ENCODE measurements around the gene CRNN. TPM values are rescaled to one million over a fixed set of nuclear protein-coding genes. Genes with fewer than 3 reads are reported as not detected.

CRNN gene
- not detected in 2 replicates for total RNA-seq

GRCh38 chr1:152413909-152414308 is at the start of gene CRNN:
TSS of gene CRNN (minus strand) at chr1:152414263. CDS start at chr1:152412233, 2,030 bp downstream.
- Histone ChIP-seq H3K27me3 (ENCODE audit: control insufficient read depth, insufficient read depth, low read length) (no peaks in the 10 kb centered on the region), H3K4me3 (ENCODE audit: low read depth, low read length) (no peak within 1 kb of the TSS), H3K36me3 (ENCODE audit: control insufficient read depth, insufficient read depth, low read length) (no peaks in the 10 kb centered on the region)
- TF ChIP-seq, protein P1, sequence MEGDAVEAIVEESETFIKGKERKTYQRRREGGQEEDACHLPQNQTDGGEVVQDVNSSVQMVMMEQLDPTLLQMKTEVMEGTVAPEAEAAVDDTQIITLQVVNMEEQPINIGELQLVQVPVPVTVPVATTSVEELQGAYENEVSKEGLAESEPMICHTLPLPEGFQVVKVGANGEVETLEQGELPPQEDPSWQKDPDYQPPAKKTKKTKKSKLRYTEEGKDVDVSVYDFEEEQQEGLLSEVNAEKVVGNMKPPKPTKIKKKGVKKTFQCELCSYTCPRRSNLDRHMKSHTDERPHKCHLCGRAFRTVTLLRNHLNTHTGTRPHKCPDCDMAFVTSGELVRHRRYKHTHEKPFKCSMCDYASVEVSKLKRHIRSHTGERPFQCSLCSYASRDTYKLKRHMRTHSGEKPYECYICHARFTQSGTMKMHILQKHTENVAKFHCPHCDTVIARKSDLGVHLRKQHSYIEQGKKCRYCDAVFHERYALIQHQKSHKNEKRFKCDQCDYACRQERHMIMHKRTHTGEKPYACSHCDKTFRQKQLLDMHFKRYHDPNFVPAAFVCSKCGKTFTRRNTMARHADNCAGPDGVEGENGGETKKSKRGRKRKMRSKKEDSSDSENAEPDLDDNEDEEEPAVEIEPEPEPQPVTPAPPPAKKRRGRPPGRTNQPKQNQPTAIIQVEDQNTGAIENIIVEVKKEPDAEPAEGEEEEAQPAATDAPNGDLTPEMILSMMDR (IDR thresholded peaks at IDR 0.05; ENCODE audit: insufficient read depth, low read length, poor library complexity, severe bottlenecking), result no peak
- DNase-seq (ENCODE audit: low read depth), result no peak

DNA sequence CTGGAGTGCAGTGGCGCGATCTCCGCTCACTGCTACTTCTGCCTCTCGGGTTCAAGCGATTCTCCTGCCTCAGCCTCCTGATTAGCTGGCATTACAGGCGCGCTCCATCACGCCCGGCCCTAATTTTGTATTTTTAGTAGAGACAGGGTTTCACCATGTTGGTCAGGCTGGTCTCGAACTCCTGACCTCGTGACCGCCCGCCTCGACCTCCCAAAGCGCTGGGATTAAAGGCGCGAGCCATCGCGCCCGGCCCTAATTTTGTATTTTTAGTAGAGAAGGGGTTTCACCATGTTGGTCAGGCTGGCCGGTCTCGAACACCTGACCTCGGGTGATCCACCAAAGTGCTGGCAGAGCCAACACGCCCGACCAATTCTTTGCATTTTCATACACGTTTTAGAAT is 48.6 kb upstream of the CRNN start:
- H3K4me3 ChIP-seq (ENCODE audit: low read depth, low read length), result no peak overlapping the region
- no peaks in the 10 kb centered on the region for H3K27me3 ChIP-seq (ENCODE audit: control insufficient read depth, insufficient read depth, low read length)
- TF ChIP-seq, protein P1 (IDR thresholded peaks at IDR 0.05; ENCODE audit: insufficient read depth, low read length, poor library complexity, severe bottlenecking), result no peak
- DNase-seq (ENCODE audit: low read depth), result no peak
- H3K36me3 ChIP-seq (ENCODE audit: control insufficient read depth, insufficient read depth, low read length), result no peaks in the 10 kb centered on the region

DNA sequence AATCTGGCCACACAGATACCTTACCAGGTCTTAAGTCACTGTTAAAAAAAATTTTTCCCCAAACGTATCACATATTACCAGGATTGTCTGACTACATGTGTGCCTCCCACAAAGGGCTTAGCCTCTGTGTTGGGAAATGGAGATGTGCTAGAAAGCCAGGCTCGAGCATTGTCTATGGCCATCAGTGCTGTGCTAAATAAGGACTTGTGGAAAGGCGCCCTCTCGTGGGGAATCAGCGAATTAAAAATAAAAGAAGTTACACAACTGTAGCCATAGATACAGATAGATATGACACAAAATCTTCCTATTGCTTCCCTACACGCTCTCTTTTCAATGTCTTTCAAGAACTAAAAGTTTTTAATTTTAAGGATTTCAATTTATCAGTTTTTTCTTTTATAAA is 47.5 kb upstream of the CRNN start:
- TF ChIP-seq, protein P1 (IDR thresholded peaks at IDR 0.05; ENCODE audit: insufficient read depth, low read length, poor library complexity, severe bottlenecking), result peak; percentile 59
- H3K4me3 ChIP-seq (ENCODE audit: low read depth, low read length), result no peak overlapping the region
- no peak for DNase-seq (ENCODE audit: low read depth)
- no peaks in the 10 kb centered on the region for H3K27me3 ChIP-seq (ENCODE audit: control insufficient read depth, insufficient read depth, low read length)
- H3K36me3 ChIP-seq (ENCODE audit: control insufficient read depth, insufficient read depth, low read length), result no peaks in the 10 kb centered on the region

GRCh38 chr1:152460529-152460899 is 46.5 kb upstream of the CRNN start:
- DNase-seq (ENCODE audit: low read depth), result no peak
- no peaks in the 10 kb centered on the region for H3K36me3 ChIP-seq (ENCODE audit: control insufficient read depth, insufficient read depth, low read length)
- H3K4me3 ChIP-seq (ENCODE audit: low read depth, low read length), result no peak overlapping the region
- TF ChIP-seq, protein P1 (IDR thresholded peaks at IDR 0.05; ENCODE audit: insufficient read depth, low read length, poor library complexity, severe bottlenecking), result no peak
- H3K27me3 ChIP-seq (ENCODE audit: control insufficient read depth, insufficient read depth, low read length), result no peaks in the 10 kb centered on the region

DNA sequence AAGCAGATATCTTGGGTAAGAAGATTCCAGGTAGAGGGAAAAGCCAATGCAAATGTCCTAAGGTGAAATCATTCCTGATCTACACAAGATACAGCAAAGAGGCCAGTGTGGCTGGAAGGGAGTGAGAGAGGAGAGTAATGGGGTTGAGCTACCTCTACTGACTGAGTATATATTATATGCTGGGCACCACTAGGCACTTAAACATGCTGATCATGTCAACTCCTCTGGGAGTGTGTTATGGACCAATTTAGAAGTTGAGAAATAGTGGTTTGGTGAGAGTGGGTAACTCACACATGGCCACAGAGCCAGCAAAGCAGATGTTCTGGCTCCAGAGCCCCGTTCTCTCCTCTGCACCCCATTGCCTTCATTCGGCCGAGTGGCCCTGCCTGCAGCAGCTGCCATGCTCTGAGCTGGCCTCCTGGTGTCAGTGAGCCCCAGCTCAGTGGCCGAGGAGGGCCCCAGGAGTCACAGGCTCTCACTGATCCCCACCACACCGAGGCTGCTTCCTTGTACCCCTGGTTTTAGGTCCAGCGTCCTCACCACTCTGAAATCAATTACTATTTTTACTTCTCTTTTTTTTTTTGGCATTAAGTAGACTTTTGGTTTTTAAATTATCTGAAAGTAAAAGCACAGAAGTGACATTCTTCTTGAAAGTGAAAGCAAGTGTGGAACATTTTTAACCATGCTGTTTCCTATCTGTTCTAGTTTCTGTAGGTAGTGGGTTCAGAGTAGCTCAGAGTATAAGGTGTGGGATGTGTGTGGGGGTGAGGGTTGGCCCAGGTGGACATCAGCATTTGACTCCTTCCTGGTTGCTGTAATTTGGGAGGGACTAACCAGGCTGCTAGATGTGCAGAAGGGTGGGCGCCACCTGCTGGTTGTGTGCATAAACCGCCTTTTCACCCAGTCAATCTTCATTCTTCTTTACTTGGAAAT is 45.8 kb upstream of the CRNN start:
- DNase-seq (ENCODE audit: low read depth), result no peak
- TF ChIP-seq, protein P1 (IDR thresholded peaks at IDR 0.05; ENCODE audit: insufficient read depth, low read length, poor library complexity, severe bottlenecking), result peak; percentile 89
- no peaks in the 10 kb centered on the region for H3K27me3 ChIP-seq (ENCODE audit: control insufficient read depth, insufficient read depth, low read length)
- H3K36me3 ChIP-seq (ENCODE audit: control insufficient read depth, insufficient read depth, low read length), result no peaks in the 10 kb centered on the region
- no peak overlapping the region for H3K4me3 ChIP-seq (ENCODE audit: low read depth, low read length)
